HG03066 (cell line): ENCODE results near the gene SHLD2.
"Not testable (repeated sequence)": the region's sequence is repeated elsewhere in the genome, so short reads cannot be mapped to it uniquely, and the experiment has no call there.

Experiments
- ATAC-seq: cut with Tn5 transposase; IDR thresholded peaks from one replicate; pipeline ENCODE4 v1.9.1; 2021; ENCODE audit warnings: low read depth; ENCODE audit not compliant: unreplicated experiment

Gene SHLD2

DNA sequence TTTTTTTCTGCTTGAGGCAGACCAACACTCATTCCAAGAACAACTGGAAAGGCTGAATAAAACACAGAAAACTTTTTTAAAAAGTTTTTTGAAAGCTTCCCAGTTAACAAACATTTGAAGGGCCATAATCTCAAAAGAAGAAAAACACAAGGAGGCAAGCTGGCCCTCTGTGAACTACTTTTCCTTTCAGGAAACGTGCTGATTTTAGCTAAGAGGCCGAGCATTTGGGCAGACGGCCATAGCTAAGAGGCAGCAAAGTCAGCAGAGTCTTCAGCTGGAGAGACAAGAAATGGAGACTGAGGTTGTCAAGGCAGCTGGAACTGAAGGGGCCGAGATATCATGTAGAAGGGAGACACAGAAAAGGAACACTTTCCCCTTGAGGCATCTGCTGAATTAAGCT lies 111.9 kb downstream of the SHLD2 start:
- not testable (repeated sequence) for ATAC-seq

DNA sequence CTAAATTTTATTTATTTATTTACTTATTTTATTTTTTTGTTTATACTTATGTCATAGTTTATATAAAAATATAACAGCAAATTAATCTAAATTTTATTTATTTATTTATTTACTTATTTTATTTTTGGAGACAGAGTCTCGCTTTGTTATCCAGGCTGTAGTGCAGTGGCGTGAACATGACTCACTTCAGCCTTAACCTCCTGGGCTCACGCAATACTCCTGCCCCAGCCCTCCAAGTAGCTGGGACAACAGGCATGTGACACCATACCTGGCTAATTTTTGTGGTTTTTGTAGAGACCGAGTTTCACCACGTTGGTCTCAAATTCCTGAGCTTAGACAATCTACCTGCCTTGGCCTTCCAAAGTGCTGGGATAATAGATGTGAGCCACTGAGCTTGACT lies 115.3 kb downstream of the SHLD2 start:
- not testable (repeated sequence) for ATAC-seq

DNA sequence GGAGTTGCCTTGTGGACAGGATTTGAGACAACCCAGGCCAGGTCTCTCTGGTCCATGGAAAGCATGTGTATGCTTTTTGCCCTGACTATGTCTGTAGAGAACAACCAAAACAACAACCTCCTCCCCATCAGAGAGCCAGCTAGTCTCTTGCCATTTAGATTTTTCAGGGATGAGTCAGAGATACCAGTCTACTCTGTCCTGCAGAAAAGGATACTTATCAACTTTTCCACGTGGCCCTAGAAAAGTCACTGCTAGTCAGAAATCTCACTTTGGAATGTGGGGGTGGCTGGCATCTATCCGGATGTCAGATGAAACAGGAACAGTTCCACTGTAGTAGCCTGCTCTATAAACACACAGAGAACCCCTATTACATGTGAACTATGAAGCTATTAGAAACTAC lies 116.8 kb downstream of the SHLD2 start:
- ATAC-seq, result not testable (repeated sequence)

GRCh38 chr10:87213150-87213765 lies 118.3 kb downstream of the SHLD2 start:
- not testable (repeated sequence) for ATAC-seq

DNA sequence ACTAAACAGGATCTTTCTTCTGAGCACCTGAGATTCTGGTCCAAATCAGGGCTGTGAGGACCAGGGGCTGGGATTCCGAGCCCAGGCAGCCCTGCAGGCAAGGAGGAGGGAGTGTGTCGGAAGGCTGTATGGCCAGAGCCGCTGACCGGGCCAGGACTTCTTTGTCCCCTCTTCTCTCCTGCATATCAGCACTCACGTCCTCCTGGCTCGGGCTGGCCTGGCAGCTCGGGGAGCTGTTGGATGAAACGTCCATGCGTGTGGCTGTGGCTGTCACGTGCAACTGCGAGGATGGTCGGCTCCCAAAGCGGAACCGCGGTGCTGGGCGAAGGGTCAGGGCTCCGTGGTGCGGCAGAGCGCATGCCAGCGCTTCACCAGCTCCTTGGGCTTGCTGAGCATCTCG lies 118.8 kb downstream of the SHLD2 start:
- ATAC-seq, result not testable (repeated sequence)

GRCh38 chr10:87216120-87216519 lies 121.1 kb downstream of the SHLD2 start:
- ATAC-seq, result not testable (repeated sequence)

DNA sequence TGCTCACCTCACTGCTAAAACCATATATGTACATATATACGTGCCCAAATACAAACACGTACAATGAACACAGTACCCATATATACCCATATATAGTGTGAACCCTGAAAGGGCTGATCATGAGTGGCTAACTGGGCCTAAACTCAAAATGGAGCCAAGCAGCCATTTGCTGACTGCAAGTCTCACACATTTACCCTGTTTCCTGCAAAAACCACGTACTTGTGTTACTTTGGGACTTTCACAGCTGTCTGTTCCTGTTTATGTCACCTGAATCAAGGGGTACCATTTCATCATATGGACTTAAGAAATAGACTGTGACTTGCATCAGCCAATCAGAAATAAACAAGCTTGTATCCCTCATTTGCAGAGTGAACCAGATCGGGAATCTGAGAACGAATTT lies 124.4 kb downstream of the SHLD2 start:
- not testable (repeated sequence) for ATAC-seq

DNA sequence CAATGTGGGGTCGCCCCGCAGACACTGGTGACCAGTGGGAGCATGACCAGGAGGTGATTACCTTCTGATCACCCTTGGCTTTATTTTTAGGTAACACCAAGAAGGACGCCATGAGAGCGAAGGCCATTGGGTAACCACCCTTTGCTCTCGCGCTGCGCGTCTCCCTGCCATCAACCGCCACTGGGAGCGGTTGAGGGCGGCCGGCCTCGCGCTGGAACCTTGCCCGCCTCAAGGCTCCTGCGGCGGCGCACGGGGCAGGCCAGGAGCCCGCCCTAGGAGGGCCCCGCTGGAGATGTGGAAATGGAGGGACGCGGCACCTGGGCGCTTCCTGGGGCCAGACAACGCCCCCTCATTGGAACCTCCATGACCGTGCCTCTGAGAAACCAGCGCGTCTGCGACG lies 127.8 kb downstream of the SHLD2 start:
- not testable (repeated sequence) for ATAC-seq

GRCh38 chr10:87225148-87225547 lies 130.1 kb downstream of the SHLD2 start, which contains the start of gene NUTM2A:
TSS of gene NUTM2A (plus strand) at chr10:87225448. CDS start at chr10:87225831, 383 bp downstream.
- ATAC-seq, result not testable (repeated sequence)

- ATAC-seq, result not testable (repeated sequence)
Measured at GRCh38 chr10:87228247-87228646, 133.2 kb downstream of the SHLD2 start.

GRCh38 chr10:87229211-87229610 lies 134.2 kb downstream of the SHLD2 start:
- ATAC-seq, result not testable (repeated sequence)

DNA sequence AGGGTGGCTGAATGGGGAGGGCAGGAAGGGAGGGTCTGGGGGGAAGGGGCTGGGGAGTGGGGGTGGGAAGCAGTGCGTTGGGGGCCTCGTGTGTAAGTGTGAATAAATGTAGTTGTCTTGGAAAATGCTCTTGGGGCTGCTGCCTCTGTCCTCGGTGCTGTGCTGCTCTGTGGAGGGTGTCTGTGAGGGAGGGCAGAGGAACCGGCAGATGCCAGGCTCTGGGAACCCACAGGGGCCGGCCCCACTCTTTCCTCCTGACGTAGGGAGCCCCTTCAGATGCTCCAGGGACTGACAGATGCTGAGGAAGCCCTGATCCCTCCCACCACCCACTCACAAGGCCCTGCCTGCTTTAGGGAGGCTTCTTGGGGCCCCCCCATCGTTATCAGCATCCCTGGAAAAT lies 139.8 kb downstream of the SHLD2 start:
- not testable (repeated sequence) for ATAC-seq

DNA sequence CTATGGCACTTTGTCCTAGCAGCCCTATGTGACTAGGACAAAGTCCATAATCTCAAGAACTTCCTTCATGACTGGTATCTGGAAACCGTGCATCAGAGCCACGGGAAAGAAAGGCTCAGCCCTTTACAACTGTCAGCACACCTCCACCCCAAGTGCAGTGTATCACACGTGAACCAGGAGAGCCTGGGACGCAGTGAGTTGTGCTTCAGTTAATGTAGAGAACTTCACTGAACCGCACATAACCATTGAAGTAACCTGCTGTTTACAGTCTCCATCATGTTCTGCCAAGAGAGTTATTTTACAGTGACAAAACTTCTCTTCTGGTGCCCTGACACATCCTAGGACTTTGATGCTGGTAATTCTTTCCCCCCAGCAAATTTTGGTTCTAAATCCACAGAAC lies 142.2 kb downstream of the SHLD2 start:
- not testable (repeated sequence) for ATAC-seq

DNA sequence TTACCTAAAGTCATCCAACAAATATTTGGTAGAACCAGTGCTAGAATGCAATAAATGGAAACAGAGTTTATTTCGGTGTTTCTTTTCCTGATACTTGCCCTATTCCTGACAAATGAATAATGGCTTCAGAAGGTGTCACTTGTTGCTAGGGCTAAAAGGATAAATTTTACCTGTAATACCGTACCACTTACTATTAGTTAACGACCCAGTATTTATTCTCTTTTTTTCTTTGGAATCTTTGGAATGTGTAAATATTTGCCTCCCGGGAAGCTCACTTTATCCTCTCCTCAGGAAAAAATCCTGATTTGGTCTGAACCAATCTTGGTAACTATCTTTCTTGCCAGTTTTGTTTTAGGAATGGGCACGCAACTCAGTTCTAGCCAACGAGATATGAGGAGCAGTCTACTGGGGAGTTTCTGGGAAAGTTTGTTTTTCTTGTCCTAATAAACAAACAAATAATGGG lies 144.4 kb downstream of the SHLD2 start:
- ATAC-seq, result not testable (repeated sequence)
